ENCODE results near the gene PAMR1.

DNA sequence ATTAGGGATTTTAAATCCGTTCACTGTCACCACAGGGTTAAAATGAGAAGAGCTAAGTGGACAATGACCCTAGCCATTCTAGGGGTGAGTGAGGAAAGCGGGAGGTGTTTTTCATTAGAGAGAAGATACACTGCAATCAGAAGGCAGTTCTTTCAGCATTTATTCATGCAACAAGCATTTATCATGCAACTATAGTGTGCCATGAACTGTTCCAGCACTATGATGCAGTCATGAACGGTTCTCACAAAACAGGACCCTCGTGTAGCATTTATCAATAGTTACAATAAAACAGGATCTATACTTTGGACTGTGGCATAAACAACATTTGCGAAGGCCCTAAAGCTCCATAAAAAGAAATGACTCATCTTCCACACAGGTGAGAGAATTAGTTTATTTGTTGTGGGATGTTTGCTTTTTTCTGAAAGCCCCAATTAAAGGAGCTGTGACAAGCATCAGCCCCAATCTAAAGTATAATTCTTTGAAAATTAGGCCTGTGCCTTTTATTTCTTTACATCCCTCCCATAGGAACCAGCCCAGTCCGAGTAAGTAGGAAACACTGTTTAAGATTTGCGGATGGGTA, 51.5 kb downstream of the PAMR1 start:
- no peak for TF ChIP-seq EZH2 (IDR thresholded peaks at IDR 0.05)
- TF ChIP-seq, protein P1, sequence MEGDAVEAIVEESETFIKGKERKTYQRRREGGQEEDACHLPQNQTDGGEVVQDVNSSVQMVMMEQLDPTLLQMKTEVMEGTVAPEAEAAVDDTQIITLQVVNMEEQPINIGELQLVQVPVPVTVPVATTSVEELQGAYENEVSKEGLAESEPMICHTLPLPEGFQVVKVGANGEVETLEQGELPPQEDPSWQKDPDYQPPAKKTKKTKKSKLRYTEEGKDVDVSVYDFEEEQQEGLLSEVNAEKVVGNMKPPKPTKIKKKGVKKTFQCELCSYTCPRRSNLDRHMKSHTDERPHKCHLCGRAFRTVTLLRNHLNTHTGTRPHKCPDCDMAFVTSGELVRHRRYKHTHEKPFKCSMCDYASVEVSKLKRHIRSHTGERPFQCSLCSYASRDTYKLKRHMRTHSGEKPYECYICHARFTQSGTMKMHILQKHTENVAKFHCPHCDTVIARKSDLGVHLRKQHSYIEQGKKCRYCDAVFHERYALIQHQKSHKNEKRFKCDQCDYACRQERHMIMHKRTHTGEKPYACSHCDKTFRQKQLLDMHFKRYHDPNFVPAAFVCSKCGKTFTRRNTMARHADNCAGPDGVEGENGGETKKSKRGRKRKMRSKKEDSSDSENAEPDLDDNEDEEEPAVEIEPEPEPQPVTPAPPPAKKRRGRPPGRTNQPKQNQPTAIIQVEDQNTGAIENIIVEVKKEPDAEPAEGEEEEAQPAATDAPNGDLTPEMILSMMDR (IDR thresholded peaks at IDR 0.05): no peak
